ENCODE results near the gene DPP6. TPM values are rescaled to one million over a fixed set of nuclear protein-coding genes. Genes with fewer than 3 reads are reported as not detected.

DPP6 gene
- total RNA-seq, 2 experiments from 2014 or later, result not detected

GRCh38 chr7:154436560-154436959 lies 384.4 kb downstream of the DPP6 start:
- H3K9me3 Mint-ChIP-seq, result peaks cover 2% of the 10 kb centered on the region
- no peaks in the 10 kb centered on the region for H3K27me3 Mint-ChIP-seq
- no peak overlapping the region for H3K27ac Mint-ChIP-seq
- H3K36me3 Mint-ChIP-seq (ENCODE audit: low read depth), result no peaks in the 10 kb centered on the region
- H3K4me3 Mint-ChIP-seq, result no peak overlapping the region
- POLR2A ChIA-PET, result no interaction called here
- no peak for DNase-seq
- CTCF ChIA-PET, result no interaction called here
- no peaks in the 10 kb centered on the region for H3K4me1 Mint-ChIP-seq

GRCh38 chr7:154437234-154437633 lies 385.0 kb downstream of the DPP6 start:
- POLR2A ChIA-PET, result no interaction called here
- CTCF ChIA-PET, result no interaction called here
- no peak overlapping the region for H3K4me3 Mint-ChIP-seq
- H3K27me3 Mint-ChIP-seq, result no peaks in the 10 kb centered on the region
- DNase-seq, result no peak
- no peaks in the 10 kb centered on the region for H3K36me3 Mint-ChIP-seq (ENCODE audit: low read depth)
- no peaks in the 10 kb centered on the region for H3K4me1 Mint-ChIP-seq
- no peaks in the 10 kb centered on the region for H3K9me3 Mint-ChIP-seq
- no peak overlapping the region for H3K27ac Mint-ChIP-seq

GRCh38 chr7:154438571-154439367 lies 386.6 kb downstream of the DPP6 start:
- Mint-ChIP-seq H3K4me3 (no peak overlapping the region), H3K9me3 (peaks cover 5% of the 10 kb centered on the region), H3K27me3 (no peaks in the 10 kb centered on the region), H3K4me1 (no peaks in the 10 kb centered on the region), H3K27ac (no peak overlapping the region), H3K36me3 (ENCODE audit: low read depth) (no peaks in the 10 kb centered on the region)
- no peak for DNase-seq
- CTCF ChIA-PET, result no interaction called here
- POLR2A ChIA-PET, result no interaction called here

GRCh38 chr7:154440058-154440457 lies 387.9 kb downstream of the DPP6 start:
- Mint-ChIP-seq H3K27ac (no peak overlapping the region), H3K27me3 (no peaks in the 10 kb centered on the region), H3K4me1 (no peaks in the 10 kb centered on the region), H3K36me3 (ENCODE audit: low read depth) (no peaks in the 10 kb centered on the region), H3K4me3 (no peak overlapping the region), H3K9me3 (peaks cover 5% of the 10 kb centered on the region)
- DNase-seq, result no peak
- ChIA-PET CTCF (no interaction called here), POLR2A (no interaction called here)

- H3K4me1 Mint-ChIP-seq, result no peaks in the 10 kb centered on the region
- CTCF ChIA-PET, result no interaction called here
- H3K36me3 Mint-ChIP-seq (ENCODE audit: low read depth), result no peaks in the 10 kb centered on the region
- H3K27ac Mint-ChIP-seq, result no peak overlapping the region
- no peaks in the 10 kb centered on the region for H3K27me3 Mint-ChIP-seq
- no peak overlapping the region for H3K4me3 Mint-ChIP-seq
- DNase-seq, result no peak
- POLR2A ChIA-PET, result no interaction called here
- peaks cover 9% of the 10 kb centered on the region for H3K9me3 Mint-ChIP-seq
These were observed 388.5 kb downstream of the DPP6 start for GRCh38 chr7:154440651-154441050.

GRCh38 chr7:154441811-154442210 lies 389.6 kb downstream of the DPP6 start:
- Mint-ChIP-seq H3K27ac (no peak overlapping the region), H3K36me3 (ENCODE audit: low read depth) (no peaks in the 10 kb centered on the region), H3K4me1 (no peaks in the 10 kb centered on the region), H3K27me3 (no peaks in the 10 kb centered on the region), H3K4me3 (no peak overlapping the region), H3K9me3 (peaks cover 9% of the 10 kb centered on the region)
- no peak for DNase-seq
- POLR2A ChIA-PET, result interaction anchor here (0.6 kb wide), 1 partner anchor 11 kb away, joined by 3 read pairs; no protein-coding TSS in a partner anchor
- CTCF ChIA-PET, result no interaction called here

- ChIA-PET POLR2A (no interaction called here), CTCF (no interaction called here)
- no peaks in the 10 kb centered on the region for H3K36me3 Mint-ChIP-seq (ENCODE audit: low read depth)
These were observed 390.7 kb downstream of the DPP6 start for GRCh38 chr7:154442939-154443338.

GRCh38 chr7:154450451-154450850 lies 398.3 kb downstream of the DPP6 start:
- Mint-ChIP-seq H3K4me1 (no peaks in the 10 kb centered on the region), H3K27me3 (no peaks in the 10 kb centered on the region), H3K36me3 (ENCODE audit: low read depth) (no peaks in the 10 kb centered on the region), H3K4me3 (no peak overlapping the region), H3K9me3 (peaks cover 13% of the 10 kb centered on the region), H3K27ac (no peak overlapping the region)
- ChIA-PET POLR2A (no interaction called here), CTCF (no interaction called here)
- no peak for DNase-seq

More at GRCh38 chr7:154442939-154443338, 390.7 kb downstream of the DPP6 start:
- Mint-ChIP-seq H3K4me3 (no peak overlapping the region), H3K27ac (no peak overlapping the region), H3K9me3 (peaks cover 9% of the 10 kb centered on the region), H3K27me3 (no peaks in the 10 kb centered on the region), H3K4me1 (no peaks in the 10 kb centered on the region)
- DNase-seq, result no peak

- no peak overlapping the region for H3K27ac Mint-ChIP-seq
- no peak for DNase-seq
- POLR2A ChIA-PET, result no interaction called here
- no peaks in the 10 kb centered on the region for H3K4me1 Mint-ChIP-seq
- no peak overlapping the region for H3K4me3 Mint-ChIP-seq
- H3K9me3 Mint-ChIP-seq, result peaks cover 13% of the 10 kb centered on the region
- H3K27me3 Mint-ChIP-seq, result no peaks in the 10 kb centered on the region
- H3K36me3 Mint-ChIP-seq (ENCODE audit: low read depth), result no peaks in the 10 kb centered on the region
- CTCF ChIA-PET, result interaction anchor here (1.0 kb wide), 1 partner anchor 22 kb away, joined by 3 read pairs; no protein-coding TSS in a partner anchor
These were observed 399.6 kb downstream of the DPP6 start for GRCh38 chr7:154451480-154452457.

- Mint-ChIP-seq H3K36me3 (ENCODE audit: low read depth) (no peaks in the 10 kb centered on the region), H3K4me1 (no peaks in the 10 kb centered on the region), H3K27ac (no peak overlapping the region), H3K4me3 (no peak overlapping the region), H3K9me3 (peaks cover 6% of the 10 kb centered on the region), H3K27me3 (no peaks in the 10 kb centered on the region)
- ChIA-PET POLR2A (no interaction called here), CTCF (no interaction called here)
- DNase-seq, result no peak
These were observed 411.6 kb downstream of the DPP6 start for GRCh38 chr7:154463794-154464193.

- no peak for DNase-seq
- ChIA-PET POLR2A (no interaction called here), CTCF (no interaction called here)
- Mint-ChIP-seq H3K4me1 (no peaks in the 10 kb centered on the region), H3K4me3 (no peak overlapping the region), H3K27me3 (no peaks in the 10 kb centered on the region), H3K36me3 (ENCODE audit: low read depth) (no peaks in the 10 kb centered on the region), H3K27ac (no peak overlapping the region), H3K9me3 (peaks cover 2% of the 10 kb centered on the region)
These were observed 417.5 kb downstream of the DPP6 start for GRCh38 chr7:154469652-154470051.

- Mint-ChIP-seq H3K4me3 (no peak overlapping the region), H3K4me1 (no peaks in the 10 kb centered on the region), H3K27ac (no peak overlapping the region), H3K36me3 (ENCODE audit: low read depth) (no peaks in the 10 kb centered on the region), H3K27me3 (no peaks in the 10 kb centered on the region), H3K9me3 (no peaks in the 10 kb centered on the region)
- CTCF ChIA-PET, result no interaction called here
- no peak for DNase-seq
- POLR2A ChIA-PET, result no interaction called here
These were observed 420.1 kb downstream of the DPP6 start for GRCh38 chr7:154472343-154472742.

GRCh38 chr7:154473360-154473759 lies 421.2 kb downstream of the DPP6 start:
- Mint-ChIP-seq H3K27ac (no peak overlapping the region), H3K4me3 (no peak overlapping the region), H3K27me3 (no peaks in the 10 kb centered on the region), H3K9me3 (peaks cover 2% of the 10 kb centered on the region), H3K36me3 (ENCODE audit: low read depth) (no peaks in the 10 kb centered on the region), H3K4me1 (no peaks in the 10 kb centered on the region)
- ChIA-PET POLR2A (no interaction called here), CTCF (interaction anchor here (1.2 kb wide), 1 partner anchor 21 kb away, joined by 3 read pairs; no protein-coding TSS in a partner anchor)
- DNase-seq, result no peak

Data from activated CD4-positive, alpha-beta T cell treated with anti-CD3 and anti-CD28 coated beads, Interleukin-2, amount 10 ng/mL, durations not matched to agents 7 days and 5 days (primary cell).